ENCODE measurements around the gene MSRB2. TPM values are rescaled to one million over a fixed set of nuclear protein-coding genes. Genes with fewer than 3 reads are reported as not detected.

The MSRB2 gene
- total RNA-seq, 3 donors from 2014 or later = 19.0 to 31.5 (median 24.9) TPM

GRCh38 chr10:23151071-23151470 lies 55.7 kb downstream of the MSRB2 start:
- Histone ChIP-seq H3K4me3 (no peak overlapping the region), H3K27me3 (no peaks in the 10 kb centered on the region), H3K4me1 (no peaks in the 10 kb centered on the region), H3K9me3 (no peaks in the 10 kb centered on the region), H3K36me3 (no peaks in the 10 kb centered on the region), H3K27ac (no peak overlapping the region)
- intact Hi-C loops (cut with DNase I; ENCODE audit: low total_unique reads) = no loop called here
- TF ChIP-seq POLR2AphosphoS5 (IDR thresholded peaks at IDR 0.05) (no peak), POLR2A (IDR thresholded peaks at IDR 0.05) (no peak)
- TF ChIP-seq, protein P1, sequence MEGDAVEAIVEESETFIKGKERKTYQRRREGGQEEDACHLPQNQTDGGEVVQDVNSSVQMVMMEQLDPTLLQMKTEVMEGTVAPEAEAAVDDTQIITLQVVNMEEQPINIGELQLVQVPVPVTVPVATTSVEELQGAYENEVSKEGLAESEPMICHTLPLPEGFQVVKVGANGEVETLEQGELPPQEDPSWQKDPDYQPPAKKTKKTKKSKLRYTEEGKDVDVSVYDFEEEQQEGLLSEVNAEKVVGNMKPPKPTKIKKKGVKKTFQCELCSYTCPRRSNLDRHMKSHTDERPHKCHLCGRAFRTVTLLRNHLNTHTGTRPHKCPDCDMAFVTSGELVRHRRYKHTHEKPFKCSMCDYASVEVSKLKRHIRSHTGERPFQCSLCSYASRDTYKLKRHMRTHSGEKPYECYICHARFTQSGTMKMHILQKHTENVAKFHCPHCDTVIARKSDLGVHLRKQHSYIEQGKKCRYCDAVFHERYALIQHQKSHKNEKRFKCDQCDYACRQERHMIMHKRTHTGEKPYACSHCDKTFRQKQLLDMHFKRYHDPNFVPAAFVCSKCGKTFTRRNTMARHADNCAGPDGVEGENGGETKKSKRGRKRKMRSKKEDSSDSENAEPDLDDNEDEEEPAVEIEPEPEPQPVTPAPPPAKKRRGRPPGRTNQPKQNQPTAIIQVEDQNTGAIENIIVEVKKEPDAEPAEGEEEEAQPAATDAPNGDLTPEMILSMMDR (IDR thresholded peaks at IDR 0.05) = no peak
- no peak for DNase-seq (ENCODE audit: low spot score in 2 of 2)

DNA sequence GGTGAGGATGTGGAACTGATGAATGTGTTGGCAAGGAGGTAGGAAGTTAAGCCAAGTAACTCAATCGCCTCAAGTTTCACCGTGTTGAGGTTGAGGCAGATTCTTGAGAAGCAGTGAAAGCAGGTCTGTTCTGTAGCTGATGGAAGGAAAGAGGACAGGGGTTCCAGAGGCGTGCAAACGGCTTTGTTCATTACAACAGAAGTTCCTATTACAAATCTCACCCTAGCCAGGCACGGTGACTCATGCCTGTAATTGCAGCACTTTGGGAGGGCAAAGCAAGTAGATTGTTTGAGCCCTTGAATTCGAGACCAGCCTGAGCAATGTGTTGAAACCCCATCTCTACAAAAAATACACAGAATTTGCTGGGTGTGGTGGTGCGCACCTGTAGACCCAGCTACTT lies 59.8 kb downstream of the MSRB2 start:
- Histone ChIP-seq H3K4me3 (no peak overlapping the region), H3K27me3 (peaks cover 0 to 15% of the 10 kb centered on the region in 2 donors), H3K9me3 (no peaks in the 10 kb centered on the region), H3K27ac (no peak overlapping the region), H3K4me1 (no peaks in the 10 kb centered on the region), H3K36me3 (no peaks in the 10 kb centered on the region)
- intact Hi-C loops (cut with DNase I; ENCODE audit: low total_unique reads) = no loop called here
- TF ChIP-seq POLR2AphosphoS5 (IDR thresholded peaks at IDR 0.05) (no peak), POLR2A (IDR thresholded peaks at IDR 0.05) (no peak)
- TF ChIP-seq, protein P1 (IDR thresholded peaks at IDR 0.05) = no peak
- no peak for DNase-seq (ENCODE audit: low spot score in 2 of 2)

- no peak overlapping the region for H3K4me3 ChIP-seq
- no peaks in the 10 kb centered on the region for H3K36me3 ChIP-seq
- no peak for DNase-seq (ENCODE audit: low spot score in 2 of 2)
- TF ChIP-seq POLR2AphosphoS5 (IDR thresholded peaks at IDR 0.05) (no peak), POLR2A (IDR thresholded peaks at IDR 0.05) (no peak)
- TF ChIP-seq, protein P1 (IDR thresholded peaks at IDR 0.05) = no peak
- no peaks in the 10 kb centered on the region for H3K4me1 ChIP-seq
- peaks cover 0 to 15% of the 10 kb centered on the region in 2 donors for H3K27me3 ChIP-seq
- no peak overlapping the region for H3K27ac ChIP-seq
- intact Hi-C loops (cut with DNase I; ENCODE audit: low total_unique reads) = no loop called here
- no peaks in the 10 kb centered on the region for H3K9me3 ChIP-seq
Measured at GRCh38 chr10:23156447-23157150, 61.2 kb downstream of the MSRB2 start.

DNA sequence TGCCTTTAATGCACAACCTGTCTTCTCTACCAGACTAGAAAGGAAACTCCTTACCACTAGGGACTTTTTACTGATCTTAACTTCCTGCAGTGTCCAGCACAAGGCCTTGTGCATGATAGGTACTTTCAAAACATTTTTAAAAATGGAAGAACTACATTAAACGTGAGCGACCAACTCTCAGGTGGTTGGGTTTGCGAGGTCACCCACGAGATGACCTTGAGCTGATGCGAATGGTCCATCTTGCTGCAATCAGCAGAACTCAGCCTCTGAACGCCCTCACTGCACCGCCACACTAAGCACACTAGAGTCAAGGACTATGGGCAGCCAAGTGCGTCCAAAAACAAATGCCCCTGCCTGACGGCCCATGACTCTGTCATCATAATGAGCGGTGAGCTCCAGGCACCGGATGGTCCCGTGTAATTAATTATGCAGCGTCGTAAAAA lies 61.9 kb downstream of the MSRB2 start:
- Histone ChIP-seq H3K27ac (no peak overlapping the region), H3K9me3 (no peaks in the 10 kb centered on the region), H3K27me3 (peaks cover 0 to 15% of the 10 kb centered on the region in 2 donors), H3K4me3 (no peak overlapping the region), H3K36me3 (no peaks in the 10 kb centered on the region), H3K4me1 (no peaks in the 10 kb centered on the region)
- DNase-seq (ENCODE audit: low spot score in 2 of 2) = no peak
- intact Hi-C loops (cut with DNase I; ENCODE audit: low total_unique reads) = no loop called here
- TF ChIP-seq, protein P1 (IDR thresholded peaks at IDR 0.05) = no peak
- TF ChIP-seq POLR2A (IDR thresholded peaks at IDR 0.05) (no peak), POLR2AphosphoS5 (IDR thresholded peaks at IDR 0.05) (no peak)

GRCh38 chr10:23157691-23158369 lies 62.5 kb downstream of the MSRB2 start:
- peaks cover 0 to 15% of the 10 kb centered on the region in 2 donors for H3K27me3 ChIP-seq
- H3K4me3 ChIP-seq = peak overlapping the region in 1 of 3 donors; percentile 15
- intact Hi-C loops (cut with DNase I; ENCODE audit: low total_unique reads) = loop anchor here (1.0 kb wide), 1 partner anchor 34 kb away; the partner anchor contains the start of gene PTF1A

More at GRCh38 chr10:23157691-23158369, 62.5 kb downstream of the MSRB2 start:
- DNase-seq (ENCODE audit: low spot score in 2 of 2) = no peak
- Histone ChIP-seq H3K27ac (no peak overlapping the region), H3K36me3 (no peaks in the 10 kb centered on the region), H3K4me1 (no peaks in the 10 kb centered on the region), H3K9me3 (no peaks in the 10 kb centered on the region)
- TF ChIP-seq POLR2A (IDR thresholded peaks at IDR 0.05) (no peak), POLR2AphosphoS5 (IDR thresholded peaks at IDR 0.05) (no peak)
- TF ChIP-seq, protein P1 (IDR thresholded peaks at IDR 0.05) = no peak
